HG02885 (cell line): ENCODE measurements around the gene CELSR1.
"Not testable (repeated sequence)": the region's sequence is repeated elsewhere in the genome, so short reads cannot be mapped to it uniquely, and the experiment has no call there.

Experiments
- ATAC-seq: cut with Tn5 transposase; IDR thresholded peaks from one replicate; pipeline ENCODE4 v1.9.1; 2021; ENCODE audit warnings: mild to moderate bottlenecking; ENCODE audit not compliant: unreplicated experiment, poor library complexity

Gene CELSR1

DNA sequence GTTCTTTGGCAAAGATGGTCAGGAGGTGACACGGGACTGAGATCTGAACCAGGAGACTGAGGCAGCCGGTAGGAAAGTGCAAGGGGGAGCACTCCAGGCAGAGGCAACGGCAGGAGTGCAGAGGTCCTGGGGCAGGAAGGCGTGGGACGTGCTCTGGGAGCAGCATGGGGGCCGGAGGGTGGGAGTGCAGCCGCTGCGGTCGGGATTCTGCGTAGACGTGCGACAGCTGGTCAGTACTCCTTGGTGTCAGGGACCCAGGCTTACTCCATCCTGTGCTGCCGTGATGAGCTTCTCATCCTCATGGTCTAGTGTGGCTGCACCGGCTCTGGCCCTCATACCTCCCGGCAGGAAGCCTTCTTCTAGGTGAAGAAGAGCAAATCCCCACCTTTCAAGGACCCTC lies 218.8 kb downstream of the CELSR1 start:
- ATAC-seq = no peak

DNA sequence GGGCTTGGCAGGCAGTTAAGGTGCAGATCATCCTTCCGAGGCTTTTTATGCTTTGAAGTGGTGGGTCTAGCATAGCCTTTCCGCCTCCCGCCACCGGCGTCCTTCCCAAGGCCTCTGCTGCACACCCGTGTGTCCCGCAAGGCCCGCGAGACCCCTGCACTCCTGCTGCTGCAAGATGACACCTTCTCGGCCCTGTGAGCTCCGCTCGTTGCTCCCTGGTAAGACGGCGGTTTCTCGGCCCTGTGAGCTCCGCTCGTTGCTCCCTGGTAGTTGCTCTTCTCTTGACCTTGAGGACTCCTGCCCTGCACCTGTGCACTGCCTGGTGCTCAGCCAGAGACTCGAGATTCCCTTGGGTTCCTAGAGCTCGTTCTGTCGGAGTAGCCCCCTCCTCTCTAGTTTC lies 219.8 kb downstream of the CELSR1 start:
- ATAC-seq = no peak

DNA sequence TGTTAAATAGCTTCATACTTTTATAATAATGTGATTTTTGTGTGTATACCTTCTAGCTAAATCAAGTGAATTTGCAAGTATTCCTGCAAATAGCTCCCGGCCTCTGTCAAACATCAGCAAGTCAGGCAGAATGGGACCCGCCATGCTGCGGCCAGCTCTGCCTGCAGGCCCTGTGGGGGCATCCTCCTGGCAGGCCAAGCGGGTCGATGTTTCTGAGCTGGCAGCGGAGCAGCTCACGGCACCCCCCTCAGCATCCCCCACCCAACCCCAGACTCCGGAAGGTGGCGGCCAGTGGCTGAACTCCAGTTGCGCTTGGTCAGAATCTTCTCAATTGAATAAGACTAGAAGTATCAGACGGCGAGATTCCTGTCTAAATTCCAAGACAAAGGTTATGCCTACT lies 221.4 kb downstream of the CELSR1 start:
- no peak for ATAC-seq

DNA sequence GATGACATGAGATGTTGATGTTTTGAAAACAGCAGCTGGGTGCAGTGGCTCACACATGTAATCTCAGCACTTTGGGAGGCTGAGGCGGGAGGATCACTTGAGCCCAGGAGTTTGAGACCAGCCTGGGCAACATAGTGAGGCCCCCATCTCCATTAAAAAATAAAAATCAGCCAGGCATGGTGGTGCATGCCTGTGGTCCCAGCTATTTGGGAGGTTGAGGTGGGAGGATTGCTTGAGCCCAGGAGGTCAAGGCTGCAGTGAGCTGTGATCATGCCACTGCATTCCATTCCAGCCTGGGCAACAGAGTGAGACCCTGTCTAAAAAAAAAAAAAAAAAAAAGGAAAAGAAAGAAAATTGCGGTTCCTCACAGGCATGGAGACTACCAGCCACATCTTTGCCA lies 224.6 kb downstream of the CELSR1 start:
- ATAC-seq = not testable (repeated sequence)

DNA sequence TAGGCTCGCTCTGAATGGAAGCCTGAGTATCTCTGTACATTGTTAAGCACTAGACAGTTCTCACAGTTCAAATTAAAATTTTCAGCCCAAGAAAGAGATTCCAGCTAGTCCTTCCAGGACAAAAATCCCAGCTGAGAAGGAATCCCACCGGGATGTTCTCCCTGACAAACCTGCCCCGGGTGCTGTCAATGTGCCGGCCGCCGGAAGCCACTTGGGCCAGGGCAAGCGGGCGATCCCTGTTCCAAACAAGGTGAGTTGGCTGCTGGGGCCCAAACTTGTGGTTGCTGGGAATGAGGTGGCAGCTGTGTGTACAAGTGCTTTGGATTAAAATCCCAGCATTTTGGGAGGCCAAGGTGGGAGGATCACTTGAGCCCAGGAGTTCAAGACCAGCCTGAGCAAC lies 225.4 kb downstream of the CELSR1 start:
- no peak for ATAC-seq
